Tongue (tissue), 2 donors: ENCODE data around the gene RAB40A. TPM values are rescaled to one million over a fixed set of nuclear protein-coding genes. Genes with fewer than 3 reads are reported as not detected.
A peak's percentile ranks its signal among the peaks of the same experiment; 100 is the strongest.
"Not testable (repeated sequence)": the region's sequence is repeated elsewhere in the genome, so short reads cannot be mapped to it uniquely, and the experiment has no call there.

Experiments
- DNase-seq: peaks from one replicate; pipeline ENCODE4 v3.0.0-alpha.2; 2015
- total RNA-seq: library from RNA; depleted of rRNA; stranded (reverse); fragments of >200 nt; gene quantifications from one replicate; pipeline ENCODE4 v1.2.3, GENCODE V29; 2014

RAB40A gene
- total RNA-seq, 1 donor from 2014 or later, result 0.31 TPM

- no peak for DNase-seq
Observed at GRCh38 chrX:103461156-103461555, 58.1 kb downstream of the RAB40A start.

GRCh38 chrX:103460001-103460755 is 59.1 kb downstream of the RAB40A start:
- DNase-seq, result not testable (repeated sequence)

GRCh38 chrX:103453655-103454054 is 65.6 kb downstream of the RAB40A start:
- peak; percentile 51 for DNase-seq

Other genes starting within 250 kb of the RAB40A start
- 0.82 TPM for gene TCEAL5, start 242.7 kb downstream of the RAB40A start, total RNA-seq
- gene BEX2, start 208.5 kb downstream of the RAB40A start, total RNA-seq, result 35.9 TPM
- 292 TPM for gene TCEAL7, start 189.2 kb downstream of the RAB40A start, total RNA-seq
- gene TCEAL9, start 163.0 kb downstream of the RAB40A start, total RNA-seq, result 97.0 TPM
- gene BEX3, start 143.0 kb downstream of the RAB40A start, total RNA-seq, result 146 TPM
- 43.1 TPM for gene TCEAL4, start 66.0 kb upstream of the RAB40A start, total RNA-seq
- gene TCEAL3, start 88.5 kb upstream of the RAB40A start, total RNA-seq, result 5.8 TPM
- 44.8 TPM for gene TCEAL1, start 109.5 kb upstream of the RAB40A start, total RNA-seq
- 311 TPM for gene MORF4L2, start 167.2 kb upstream of the RAB40A start, total RNA-seq
- not detected for gene TMEM31, start 191.4 kb upstream of the RAB40A start, total RNA-seq